ENCODE results near the gene SH3D21.

SH3D21 gene

GRCh38 chr1:36306210-36306901 is at the start of gene SH3D21:
SH3D21 (plus strand) TSS chr1:36306368; CDS start chr1:36306421, 53 bp downstream.
- peak; percentile 81 for DNase-seq

- DNase-seq = no peak
Measured at GRCh38 chr1:36256558-36257374, 49.4 kb upstream of the SH3D21 start.

GRCh38 chr1:36257375-36257767 is 48.8 kb upstream of the SH3D21 start:
- no peak for DNase-seq

GRCh38 chr1:36258960-36259344 is 47.2 kb upstream of the SH3D21 start:
- DNase-seq = no peak

GRCh38 chr1:36268981-36269380 is 37.2 kb upstream of the SH3D21 start:
- DNase-seq = no peak

- DNase-seq = no peak
Measured at GRCh38 chr1:36269408-36269838, 36.7 kb upstream of the SH3D21 start.

GRCh38 chr1:36273024-36273423 is 33.1 kb upstream of the SH3D21 start:
- DNase-seq = no peak

- no peak for DNase-seq
Measured at GRCh38 chr1:36274201-36274600, 32.0 kb upstream of the SH3D21 start.

- no peak for DNase-seq
Measured at GRCh38 chr1:36276688-36277087, 29.5 kb upstream of the SH3D21 start.

GRCh38 chr1:36279110-36279788 is 26.9 kb upstream of the SH3D21 start:
- DNase-seq = no peak

GRCh38 chr1:36279789-36280296 is 26.3 kb upstream of the SH3D21 start:
- DNase-seq = no peak

- DNase-seq = no peak
Measured at GRCh38 chr1:36284061-36284460, 22.1 kb upstream of the SH3D21 start.

GRCh38 chr1:36284517-36284916 is 21.7 kb upstream of the SH3D21 start:
- no peak for DNase-seq

GRCh38 chr1:36285443-36286101 is 20.6 kb upstream of the SH3D21 start:
- peak; percentile 75 for DNase-seq

GRCh38 chr1:36286802-36287201 is 19.4 kb upstream of the SH3D21 start:
- no peak for DNase-seq

- DNase-seq = no peak
Measured at GRCh38 chr1:36287595-36287994, 18.6 kb upstream of the SH3D21 start.

- DNase-seq = no peak
Measured at GRCh38 chr1:36295390-36295789, 10.8 kb upstream of the SH3D21 start.

- no peak for DNase-seq
Measured at GRCh38 chr1:36297062-36297461, 9.1 kb upstream of the SH3D21 start.

- no peak for DNase-seq
Measured at GRCh38 chr1:36298640-36299039, 7.5 kb upstream of the SH3D21 start.

GRCh38 chr1:36300526-36300925 is 5.6 kb upstream of the SH3D21 start:
- DNase-seq = no peak

- no peak for DNase-seq
Measured at GRCh38 chr1:36301220-36301619, 4.9 kb upstream of the SH3D21 start.

GRCh38 chr1:36303244-36303643 is 2.9 kb upstream of the SH3D21 start:
- no peak for DNase-seq
